Measurements from ENCODE around the gene TP53BP1. TPM values are rescaled to one million over a fixed set of nuclear protein-coding genes. Genes with fewer than 3 reads are reported as not detected.
"Not testable (repeated sequence)": the region's sequence is repeated elsewhere in the genome, so short reads cannot be mapped to it uniquely, and the experiment has no call there.

Gene TP53BP1
- total and polyA plus RNA-seq, 11 donors = 7.4 to 34.4 (median 27.4) TPM

DNA sequence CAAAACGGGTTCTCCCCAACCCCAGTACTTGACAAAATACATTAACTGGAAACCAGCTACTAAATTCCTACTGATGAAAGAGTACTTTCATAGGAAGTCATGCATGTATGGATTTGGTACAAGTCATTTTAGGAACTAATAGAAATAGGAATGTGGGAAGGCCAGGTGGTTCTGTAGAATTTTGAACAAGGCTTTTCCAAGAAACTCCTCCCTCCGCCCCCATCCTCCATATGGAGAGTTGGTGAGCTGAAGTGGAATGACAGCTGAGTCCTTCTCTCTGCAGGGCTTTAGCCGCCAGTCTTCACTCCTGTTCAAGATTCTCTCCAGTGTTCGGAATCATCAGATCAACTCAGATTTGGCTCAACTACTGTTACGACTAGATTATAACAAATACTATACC is 88.8 kb downstream of the TP53BP1 start:
- Histone ChIP-seq H3K9me3 (no peaks in the 10 kb centered on the region), H3K36me3 (peaks cover 0 to 100% (median 99%) of the 10 kb centered on the region in 9 donors), H3K4me3 (no peak overlapping the region), H3K27me3 (no peaks in the 10 kb centered on the region), H3K4me1 (peaks cover 0 to 5% (median 0%) of the 10 kb centered on the region in 12 donors), H3K27ac (no peak overlapping the region)
- WGBS, 4 donors = 85 to 87% (median 85%) methylated on average over 5 of the region's 5 CpGs
- no peak for ATAC-seq
- intact Hi-C loops (cut with DNase I) = no loop called here
- DNase-seq = no peak
- no peak for TF ChIP-seq POLR2A (IDR thresholded peaks at IDR 0.05)
- TF ChIP-seq, protein P1, sequence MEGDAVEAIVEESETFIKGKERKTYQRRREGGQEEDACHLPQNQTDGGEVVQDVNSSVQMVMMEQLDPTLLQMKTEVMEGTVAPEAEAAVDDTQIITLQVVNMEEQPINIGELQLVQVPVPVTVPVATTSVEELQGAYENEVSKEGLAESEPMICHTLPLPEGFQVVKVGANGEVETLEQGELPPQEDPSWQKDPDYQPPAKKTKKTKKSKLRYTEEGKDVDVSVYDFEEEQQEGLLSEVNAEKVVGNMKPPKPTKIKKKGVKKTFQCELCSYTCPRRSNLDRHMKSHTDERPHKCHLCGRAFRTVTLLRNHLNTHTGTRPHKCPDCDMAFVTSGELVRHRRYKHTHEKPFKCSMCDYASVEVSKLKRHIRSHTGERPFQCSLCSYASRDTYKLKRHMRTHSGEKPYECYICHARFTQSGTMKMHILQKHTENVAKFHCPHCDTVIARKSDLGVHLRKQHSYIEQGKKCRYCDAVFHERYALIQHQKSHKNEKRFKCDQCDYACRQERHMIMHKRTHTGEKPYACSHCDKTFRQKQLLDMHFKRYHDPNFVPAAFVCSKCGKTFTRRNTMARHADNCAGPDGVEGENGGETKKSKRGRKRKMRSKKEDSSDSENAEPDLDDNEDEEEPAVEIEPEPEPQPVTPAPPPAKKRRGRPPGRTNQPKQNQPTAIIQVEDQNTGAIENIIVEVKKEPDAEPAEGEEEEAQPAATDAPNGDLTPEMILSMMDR (IDR thresholded peaks at IDR 0.05) = no peak

DNA sequence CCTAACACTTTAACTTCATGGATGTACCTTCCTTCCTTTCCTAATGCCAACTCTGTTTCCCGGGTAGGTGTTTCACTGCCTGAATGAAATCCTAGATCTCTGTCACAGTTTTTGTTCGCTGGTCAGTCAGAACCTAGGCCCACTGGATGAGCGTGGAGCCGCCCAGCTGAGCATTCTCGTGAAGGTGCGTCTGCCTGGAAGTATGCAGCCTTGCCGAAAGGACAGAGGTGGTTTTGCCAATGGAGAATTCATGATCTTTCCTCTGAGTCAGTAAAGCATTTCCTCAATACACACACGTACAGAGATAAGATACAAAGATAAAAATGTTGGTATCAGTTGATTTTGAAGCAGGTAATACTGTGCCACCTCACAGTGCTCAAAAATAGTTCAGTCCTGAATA is 89.3 kb downstream of the TP53BP1 start:
- ATAC-seq (no peak), DNase-seq (no peak)
- 81 to 86% (median 84%) methylated on average over 8 of the region's 8 CpGs for WGBS, 4 donors
- no peaks in the 10 kb centered on the region for H3K9me3 ChIP-seq
- intact Hi-C loops (cut with DNase I) = no loop called here
- H3K36me3 ChIP-seq = peaks cover 0 to 100% (median 99%) of the 10 kb centered on the region in 9 donors
- H3K27me3 ChIP-seq = no peaks in the 10 kb centered on the region
- peaks cover 0 to 5% (median 0%) of the 10 kb centered on the region in 12 donors for H3K4me1 ChIP-seq
- H3K4me3 ChIP-seq = no peak overlapping the region
- TF ChIP-seq POLR2A (IDR thresholded peaks at IDR 0.05) = no peak
- TF ChIP-seq, protein P1 (IDR thresholded peaks at IDR 0.05) = no peak
- H3K27ac ChIP-seq = no peak overlapping the region

DNA sequence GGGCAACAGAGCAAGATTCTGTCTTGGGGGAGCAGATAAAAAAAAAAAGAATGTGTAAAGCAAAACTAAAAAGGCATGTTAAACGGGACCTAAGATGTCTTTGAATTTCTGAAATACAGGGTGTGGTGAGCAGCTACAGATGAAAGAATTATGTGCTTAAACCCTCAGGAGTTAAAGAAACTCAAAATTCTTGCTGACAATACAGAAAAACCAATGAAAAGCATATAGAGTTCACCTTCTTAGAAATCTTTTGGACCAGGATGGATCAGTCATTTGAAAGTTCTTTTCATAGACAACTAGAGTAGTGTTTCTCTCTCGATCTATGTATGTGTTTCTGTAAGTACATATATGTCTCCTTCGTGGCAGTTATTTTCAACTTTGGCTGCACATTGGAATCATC is 90.7 kb downstream of the TP53BP1 start:
- TF ChIP-seq, protein P1 (IDR thresholded peaks at IDR 0.05) = no peak
- TF ChIP-seq POLR2A (IDR thresholded peaks at IDR 0.05) = no peak
- H3K36me3 ChIP-seq = peaks cover 0 to 100% (median 99%) of the 10 kb centered on the region in 9 donors
- ATAC-seq = no peak
- 84 to 88% (median 86%) methylated on average over 3 of the region's 3 CpGs for WGBS, 4 donors
- H3K27me3 ChIP-seq = no peaks in the 10 kb centered on the region
- no peak overlapping the region for H3K27ac ChIP-seq
- H3K4me1 ChIP-seq = peaks cover 0 to 5% (median 0%) of the 10 kb centered on the region in 12 donors
- DNase-seq = no peak
- intact Hi-C loops (cut with DNase I) = no loop called here
- no peak overlapping the region for H3K4me3 ChIP-seq
- H3K9me3 ChIP-seq = no peaks in the 10 kb centered on the region

DNA sequence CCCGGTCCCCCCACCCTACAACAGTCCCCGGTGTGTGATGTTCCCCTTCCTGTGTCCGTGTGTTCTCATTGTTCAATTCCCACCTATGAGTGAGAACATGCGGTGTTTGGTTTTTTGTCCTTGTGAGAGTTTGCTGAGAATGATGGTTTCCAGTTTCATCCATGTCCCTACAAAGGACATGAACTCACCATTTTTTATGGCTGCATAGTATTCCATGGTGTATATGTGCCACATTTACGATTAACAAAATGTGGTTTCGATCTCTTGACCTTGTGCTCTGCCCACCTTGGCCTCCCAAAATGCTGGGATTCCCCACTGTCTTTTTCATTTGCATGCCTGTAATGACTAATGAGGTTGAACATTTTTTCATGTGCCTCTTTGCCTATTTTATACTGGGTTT is 99.4 kb downstream of the TP53BP1 start:
- WGBS, 4 donors = 96 to 99% (median 97%) methylated on average over 6 of the region's 6 CpGs
- H3K4me1 ChIP-seq; intact Hi-C loops (cut with DNase I); H3K4me3 ChIP-seq; DNase-seq; H3K9me3 ChIP-seq; ATAC-seq; H3K27me3 ChIP-seq; H3K27ac ChIP-seq: not testable (repeated sequence)
- peaks cover 0 to 69% (median 49%) of the 10 kb centered on the region in 9 donors for H3K36me3 ChIP-seq

DNA sequence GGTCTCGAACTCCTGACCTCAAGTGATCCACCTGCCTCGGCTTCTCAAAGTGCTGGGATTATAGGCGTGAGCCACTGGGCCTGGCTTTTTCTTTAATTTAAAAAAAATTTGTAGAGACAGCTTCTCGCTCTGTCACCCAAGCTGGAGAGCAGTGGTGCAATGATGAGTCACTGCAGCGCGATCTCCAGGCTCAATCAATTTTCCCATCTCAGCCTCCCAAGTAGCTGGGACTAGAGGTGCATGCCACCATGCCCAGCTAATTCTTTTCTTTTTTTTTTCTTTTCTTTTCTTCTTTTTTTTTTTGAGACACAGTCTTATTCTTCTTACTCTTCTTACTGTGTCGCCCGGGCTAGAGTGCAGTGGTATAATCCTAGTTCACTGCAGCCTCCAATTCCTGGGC is 102.2 kb downstream of the TP53BP1 start:
- WGBS, 4 donors = 96 to 99% (median 97%) methylated on average over 8 of the region's 8 CpGs
- Histone ChIP-seq H3K4me1 (no peaks in the 10 kb centered on the region), H3K27ac (no peak overlapping the region), H3K27me3 (no peaks in the 10 kb centered on the region), H3K36me3 (peaks cover 0 to 69% (median 46%) of the 10 kb centered on the region in 9 donors), H3K4me3 (no peak overlapping the region), H3K9me3 (no peaks in the 10 kb centered on the region)
- DNase-seq = no peak
- ATAC-seq = no peak
- TF ChIP-seq, protein P1 (IDR thresholded peaks at IDR 0.05) = no peak
- no peak for TF ChIP-seq POLR2A (IDR thresholded peaks at IDR 0.05)
- intact Hi-C loops (cut with DNase I) = no loop called here

All from heart left ventricle (tissue), 16 donors.